GM18502 (cell line): ENCODE data around the gene WDR73.
"Not testable (repeated sequence)": the region's sequence is repeated elsewhere in the genome, so short reads cannot be mapped to it uniquely, and the experiment has no call there.

ENCODE experiments used
- ATAC-seq: cut with Tn5 transposase; IDR thresholded peaks from one replicate; pipeline ENCODE4 v1.9.1; 2021; ENCODE audit warnings: mild to moderate bottlenecking; ENCODE audit not compliant: unreplicated experiment, poor library complexity

The WDR73 gene

GRCh38 chr15:84658080-84658787, 4.2 kb upstream of the WDR73 start, which contains the start of gene NMB:
Gene NMB, minus strand, starts transcription at chr15:84658199. Its CDS starts 47 bp downstream, at chr15:84658152.
- ATAC-seq: peak; percentile 70

- no peak for ATAC-seq
Observed at GRCh38 chr15:84657748-84658079, 3.6 kb upstream of the WDR73 start.

- no peak for ATAC-seq
Observed at GRCh38 chr15:84656972-84657371, 2.9 kb upstream of the WDR73 start.

GRCh38 chr15:84654689-84655453, 788 bp upstream of the WDR73 start:
- ATAC-seq: peak; percentile 41

- ATAC-seq: no peak
Observed at GRCh38 chr15:84653584-84653909, 536 bp downstream of the WDR73 start.

GRCh38 chr15:84649706-84650105, 4.4 kb downstream of the WDR73 start:
- no peak for ATAC-seq

GRCh38 chr15:84648539-84648938, 5.5 kb downstream of the WDR73 start:
- no peak for ATAC-seq

GRCh38 chr15:84647726-84648125, 6.4 kb downstream of the WDR73 start:
- ATAC-seq: no peak

GRCh38 chr15:84645997-84646396, 8.1 kb downstream of the WDR73 start:
- no peak for ATAC-seq

- ATAC-seq: no peak
Observed at GRCh38 chr15:84645496-84645895, 8.6 kb downstream of the WDR73 start.

- no peak for ATAC-seq
Observed at GRCh38 chr15:84643838-84644237, 10.2 kb downstream of the WDR73 start.

GRCh38 chr15:84642640-84643039, 11.4 kb downstream of the WDR73 start:
- ATAC-seq: not testable (repeated sequence)

- not testable (repeated sequence) for ATAC-seq
Observed at GRCh38 chr15:84641871-84642270, 12.2 kb downstream of the WDR73 start.

- ATAC-seq: no peak
Observed at GRCh38 chr15:84638103-84638502, 16.0 kb downstream of the WDR73 start.

- no peak for ATAC-seq
Observed at GRCh38 chr15:84634228-84634837, 19.8 kb downstream of the WDR73 start.

GRCh38 chr15:84633311-84634227, 20.5 kb downstream of the WDR73 start:
- ATAC-seq: peak; percentile 50

- no peak for ATAC-seq
Observed at GRCh38 chr15:84631706-84632272, 22.3 kb downstream of the WDR73 start.

- no peak for ATAC-seq
Observed at GRCh38 chr15:84629033-84629432, 25.1 kb downstream of the WDR73 start.

- no peak for ATAC-seq
Observed at GRCh38 chr15:84625123-84625522, 29.0 kb downstream of the WDR73 start.

GRCh38 chr15:84624359-84624758, 29.7 kb downstream of the WDR73 start:
- ATAC-seq: no peak
